Ishikawa (cell line): ENCODE data around the gene BTBD7.

Experiments used
- CEBPB ChIP-seq: IDR thresholded peaks from 2 replicates; pipeline ENCODE4 v1.6.1; 2012
- CREB1 ChIP-seq: IDR thresholded peaks from 2 replicates; pipeline ENCODE4 v1.6.1; 2012; ENCODE audit warnings: low read depth
- EGR1 ChIP-seq: IDR thresholded peaks from 2 replicates; pipeline ENCODE4 v1.6.1; 2012
- EP300 ChIP-seq: IDR thresholded peaks from 2 replicates; pipeline ENCODE4 v1.6.1; 2012; ENCODE audit warnings: borderline replicate concordance
- FOXM1 ChIP-seq: IDR thresholded peaks from 2 replicates; pipeline ENCODE4 v1.6.1; 2012; ENCODE audit warnings: low read depth, borderline replicate concordance
- MAX ChIP-seq: IDR thresholded peaks from 2 replicates; pipeline ENCODE4 v1.6.1; 2012
- NFIC ChIP-seq: IDR thresholded peaks from 2 replicates; pipeline ENCODE4 v1.6.1; 2012
- RAD21 ChIP-seq: IDR thresholded peaks from 2 replicates; pipeline ENCODE4 v1.6.1; 2012; ENCODE audit warnings: low read depth
- TAF1 ChIP-seq: IDR thresholded peaks from 2 replicates; pipeline ENCODE4 v1.6.1; 2012; ENCODE audit warnings: low read depth, mild to moderate bottlenecking
- TCF12 ChIP-seq: IDR thresholded peaks from 2 replicates; pipeline ENCODE4 v1.6.1; 2012; ENCODE audit warnings: low read depth
- TEAD4 ChIP-seq: IDR thresholded peaks from 2 replicates; pipeline ENCODE4 v1.6.1; 2012
- USF1 ChIP-seq: IDR thresholded peaks from 2 replicates; pipeline ENCODE4 v1.6.1; 2012
- YY1 ChIP-seq: IDR thresholded peaks from 2 replicates; pipeline ENCODE4 v1.6.1; 2012; ENCODE audit warnings: low read depth
- ZBTB7A ChIP-seq: IDR thresholded peaks from 2 replicates; pipeline ENCODE4 v1.6.1; 2012; ENCODE audit warnings: low read depth
- TF ChIP-seq, protein P1 (sequence below): IDR thresholded peaks from 2 replicates; pipeline ENCODE4 v1.6.1; 2012; ENCODE audit warnings: low read depth, mild to moderate bottlenecking

The BTBD7 gene

GRCh38 chr14:93343797-93344196 lies 11.0 kb upstream of the BTBD7 start:
- TF ChIP-seq EGR1 (no peak), CEBPB (no peak), TAF1 (no peak), CREB1 (no peak), MAX (no peak), TEAD4 (no peak), FOXM1 (no peak), YY1 (no peak), RAD21 (no peak), USF1 (no peak), EP300 (no peak), NFIC (no peak), TCF12 (no peak), ZBTB7A (no peak)
- TF ChIP-seq, protein P1, sequence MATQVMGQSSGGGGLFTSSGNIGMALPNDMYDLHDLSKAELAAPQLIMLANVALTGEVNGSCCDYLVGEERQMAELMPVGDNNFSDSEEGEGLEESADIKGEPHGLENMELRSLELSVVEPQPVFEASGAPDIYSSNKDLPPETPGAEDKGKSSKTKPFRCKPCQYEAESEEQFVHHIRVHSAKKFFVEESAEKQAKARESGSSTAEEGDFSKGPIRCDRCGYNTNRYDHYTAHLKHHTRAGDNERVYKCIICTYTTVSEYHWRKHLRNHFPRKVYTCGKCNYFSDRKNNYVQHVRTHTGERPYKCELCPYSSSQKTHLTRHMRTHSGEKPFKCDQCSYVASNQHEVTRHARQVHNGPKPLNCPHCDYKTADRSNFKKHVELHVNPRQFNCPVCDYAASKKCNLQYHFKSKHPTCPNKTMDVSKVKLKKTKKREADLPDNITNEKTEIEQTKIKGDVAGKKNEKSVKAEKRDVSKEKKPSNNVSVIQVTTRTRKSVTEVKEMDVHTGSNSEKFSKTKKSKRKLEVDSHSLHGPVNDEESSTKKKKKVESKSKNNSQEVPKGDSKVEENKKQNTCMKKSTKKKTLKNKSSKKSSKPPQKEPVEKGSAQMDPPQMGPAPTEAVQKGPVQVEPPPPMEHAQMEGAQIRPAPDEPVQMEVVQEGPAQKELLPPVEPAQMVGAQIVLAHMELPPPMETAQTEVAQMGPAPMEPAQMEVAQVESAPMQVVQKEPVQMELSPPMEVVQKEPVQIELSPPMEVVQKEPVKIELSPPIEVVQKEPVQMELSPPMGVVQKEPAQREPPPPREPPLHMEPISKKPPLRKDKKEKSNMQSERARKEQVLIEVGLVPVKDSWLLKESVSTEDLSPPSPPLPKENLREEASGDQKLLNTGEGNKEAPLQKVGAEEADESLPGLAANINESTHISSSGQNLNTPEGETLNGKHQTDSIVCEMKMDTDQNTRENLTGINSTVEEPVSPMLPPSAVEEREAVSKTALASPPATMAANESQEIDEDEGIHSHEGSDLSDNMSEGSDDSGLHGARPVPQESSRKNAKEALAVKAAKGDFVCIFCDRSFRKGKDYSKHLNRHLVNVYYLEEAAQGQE: no peak

- TF ChIP-seq CREB1 (no peak), EGR1 (no peak), TAF1 (no peak), NFIC (no peak), TCF12 (no peak), ZBTB7A (no peak), USF1 (no peak), YY1 (no peak), RAD21 (no peak), FOXM1 (no peak), TEAD4 (no peak), MAX (no peak), EP300 (no peak), CEBPB (no peak)
- TF ChIP-seq, protein P1: no peak
Measured at GRCh38 chr14:93343266-93343665, 10.4 kb upstream of the BTBD7 start.

GRCh38 chr14:93337884-93338283 lies 5.0 kb upstream of the BTBD7 start:
- TF ChIP-seq CREB1 (no peak), TCF12 (no peak), RAD21 (no peak), EP300 (no peak), ZBTB7A (no peak), YY1 (no peak), CEBPB (no peak), FOXM1 (no peak), TEAD4 (no peak), EGR1 (no peak), USF1 (no peak), MAX (no peak), NFIC (no peak), TAF1 (no peak)
- TF ChIP-seq, protein P1: no peak

- no peak for TF ChIP-seq RAD21
Measured at GRCh38 chr14:93337143-93337753, 4.4 kb upstream of the BTBD7 start.
